GM08714 (cell line): Measurements from ENCODE around the gene TRAPPC8.
"Not testable (repeated sequence)": the region's sequence is repeated elsewhere in the genome, so short reads cannot be mapped to it uniquely, and the experiment has no call there.

Experiments
- H3K4me3 ChIP-seq: fragments of 200-500 bp; sonication (Bioruptor generic); 2 replicates; pipeline ENCODE4 v1.5.1; 2014; ENCODE audit warnings: mild to moderate bottlenecking, low read length, inconsistent platforms
- ZNF274 ChIP-seq: IDR thresholded peaks from 2 replicates; pipeline ENCODE4 v1.6.1; 2012; ENCODE audit warnings: mild to moderate bottlenecking, low read depth, low read length

The TRAPPC8 gene

DNA sequence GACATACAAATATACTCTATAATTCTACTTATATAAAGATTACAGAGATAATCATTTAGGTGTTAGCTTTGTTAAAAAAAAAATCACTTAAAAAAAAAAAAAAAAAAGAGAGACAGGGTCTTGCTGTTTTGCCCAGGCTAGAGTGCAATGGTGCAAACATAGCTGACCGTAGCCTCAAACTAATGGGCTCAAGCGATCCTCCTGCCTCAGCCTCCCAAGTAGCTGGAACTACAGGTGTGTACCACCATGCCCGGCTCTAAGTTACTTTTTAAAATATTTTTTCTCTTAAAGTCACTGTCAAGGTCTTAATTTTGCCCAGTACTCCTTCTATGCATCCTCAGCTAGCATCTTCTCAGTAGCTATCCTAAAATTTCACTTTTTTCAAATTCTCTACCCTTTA, 105.0 kb downstream of the TRAPPC8 start:
- H3K4me3 ChIP-seq, result no peak overlapping the region

DNA sequence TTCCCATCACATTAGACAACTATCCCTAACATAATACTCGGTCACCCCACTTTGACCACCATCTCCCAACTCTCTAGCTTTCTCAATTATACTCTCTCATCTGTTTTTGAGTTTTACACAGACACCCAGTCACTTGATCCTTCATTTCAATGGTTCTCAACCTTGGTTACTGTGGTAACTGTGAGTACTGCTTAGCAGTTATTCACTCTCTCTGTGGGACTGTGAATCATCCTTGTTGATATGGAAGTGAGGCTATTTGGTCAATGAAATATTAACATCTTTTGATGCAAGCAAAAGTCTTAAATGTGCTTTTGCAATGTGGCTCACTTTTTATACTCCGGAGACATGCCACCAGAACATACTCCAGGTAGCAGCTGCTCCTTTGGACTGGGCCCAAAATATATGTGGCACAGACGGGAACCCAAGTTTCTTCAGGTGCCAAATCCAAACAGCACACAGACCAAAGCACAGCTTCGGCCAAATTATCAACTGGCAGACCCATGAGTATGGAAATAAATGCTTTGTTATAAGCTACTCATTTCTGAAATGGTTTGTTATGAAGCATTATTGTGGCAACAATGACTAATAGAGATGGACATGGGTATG, 107.3 kb downstream of the TRAPPC8 start:
- no peak for TF ChIP-seq ZNF274
- H3K4me3 ChIP-seq, result no peak overlapping the region

More for the DNA sequence above, 105.0 kb downstream of the TRAPPC8 start:
- TF ChIP-seq ZNF274, result no peak

DNA sequence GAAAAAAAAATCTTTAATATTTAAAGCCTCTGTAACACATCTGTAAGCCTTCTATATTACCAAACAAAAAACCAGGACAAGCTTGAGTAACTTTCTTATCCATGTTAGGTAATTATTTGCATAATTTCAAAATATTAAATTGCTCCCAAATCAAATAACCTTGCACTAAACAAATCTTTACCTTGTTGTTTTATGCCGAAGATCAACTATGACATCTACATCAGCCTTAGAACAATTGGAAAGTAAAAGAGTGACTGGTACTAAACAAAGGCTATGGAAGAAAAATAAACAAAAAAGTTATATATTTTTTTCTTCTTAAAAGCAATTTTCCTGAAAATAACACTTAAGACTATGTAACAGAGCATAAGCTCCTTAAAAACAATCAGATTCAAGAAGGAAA, 111.0 kb downstream of the TRAPPC8 start:
- TF ChIP-seq ZNF274, result no peak
- no peak overlapping the region for H3K4me3 ChIP-seq

DNA sequence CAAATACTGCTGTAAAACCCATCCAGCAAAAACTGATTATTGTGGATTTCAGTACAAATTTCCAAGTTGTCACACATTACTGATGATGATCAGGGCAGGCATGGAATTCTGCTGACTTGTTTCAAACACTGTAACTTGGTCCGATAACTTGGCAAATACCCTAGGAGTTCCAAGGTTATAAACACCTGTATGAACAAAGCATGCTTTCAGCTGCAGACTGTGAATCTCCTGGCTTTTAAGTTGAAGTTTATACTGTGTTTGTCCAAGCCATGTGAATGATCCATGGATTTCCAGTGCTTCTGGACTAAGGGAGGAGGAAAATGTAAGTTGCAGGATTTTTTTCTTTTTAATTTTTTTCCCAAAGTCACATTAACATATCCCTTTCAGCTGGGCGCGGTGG, 112.2 kb downstream of the TRAPPC8 start:
- TF ChIP-seq ZNF274, result no peak
- H3K4me3 ChIP-seq, result no peak overlapping the region

DNA sequence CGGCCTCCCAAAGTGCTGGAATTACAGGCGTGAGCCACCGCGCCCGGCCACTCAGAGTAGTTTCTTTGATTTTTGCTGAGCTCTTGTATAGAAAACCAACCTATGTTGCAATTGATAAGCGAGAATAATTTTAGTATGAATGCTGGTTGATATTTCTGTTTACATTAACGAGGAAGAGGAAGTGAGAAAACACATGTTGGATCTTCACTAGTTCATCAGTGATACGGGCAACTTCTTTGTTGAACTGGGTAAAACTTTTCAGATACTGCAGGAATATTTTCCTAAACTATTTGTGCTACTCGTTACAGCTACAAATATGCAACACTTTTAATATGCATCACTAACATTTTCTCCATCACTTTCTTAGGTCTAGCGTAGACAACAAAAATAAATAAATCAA, 114.3 kb downstream of the TRAPPC8 start:
- H3K4me3 ChIP-seq, result no peak overlapping the region
- TF ChIP-seq ZNF274, result no peak

DNA sequence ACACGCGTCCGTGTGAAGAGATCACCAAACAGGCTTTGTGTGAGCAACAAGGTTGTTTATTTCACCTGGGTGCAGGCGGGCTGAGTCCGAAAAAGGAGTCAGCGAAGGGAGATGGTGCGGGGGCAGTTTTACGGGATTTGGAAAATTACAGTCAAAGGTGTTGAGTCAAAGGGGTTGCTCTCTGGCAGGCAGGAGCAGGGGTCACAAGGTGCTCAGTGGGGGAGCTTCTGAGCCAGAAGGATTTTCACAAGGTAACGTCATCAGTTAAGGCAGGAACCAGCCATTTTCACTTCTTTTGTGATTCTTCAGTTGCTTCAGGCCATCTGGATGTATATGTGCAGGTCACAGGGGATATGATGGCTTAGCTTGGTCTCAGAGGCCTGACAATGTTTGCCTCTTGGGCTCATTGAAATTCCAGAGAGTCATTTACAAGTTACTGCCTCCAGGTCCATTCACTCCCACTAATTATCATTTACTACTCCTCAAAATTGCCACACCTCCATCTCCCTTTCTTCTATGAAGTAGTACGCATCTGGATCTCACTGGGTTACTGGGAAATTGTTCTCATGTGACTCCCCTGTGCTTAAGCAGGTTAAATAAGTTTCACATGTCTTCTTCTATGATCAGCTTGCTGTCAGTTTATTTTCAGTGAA, 116.1 kb downstream of the TRAPPC8 start:
- H3K4me3 ChIP-seq, result not testable (repeated sequence)

DNA sequence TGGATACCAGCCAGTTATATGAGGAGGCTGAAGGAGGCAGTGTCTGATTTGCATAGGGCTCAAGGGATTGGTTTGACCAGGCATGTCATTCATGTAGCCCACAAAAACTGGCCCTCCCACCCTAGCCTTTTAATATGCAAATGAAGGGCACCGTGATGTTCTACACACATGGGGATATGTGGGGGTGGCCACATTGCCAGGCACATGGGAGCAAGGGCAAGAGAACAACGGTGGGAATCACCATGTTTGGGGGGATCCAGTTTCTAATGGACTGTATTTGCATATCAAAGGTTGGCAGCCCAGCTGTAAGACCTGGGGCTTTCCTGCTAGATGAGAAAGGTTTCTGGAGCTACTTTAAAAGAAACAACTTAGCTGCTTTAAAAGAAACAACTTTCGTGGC, 117.2 kb downstream of the TRAPPC8 start:
- no peak overlapping the region for H3K4me3 ChIP-seq

DNA sequence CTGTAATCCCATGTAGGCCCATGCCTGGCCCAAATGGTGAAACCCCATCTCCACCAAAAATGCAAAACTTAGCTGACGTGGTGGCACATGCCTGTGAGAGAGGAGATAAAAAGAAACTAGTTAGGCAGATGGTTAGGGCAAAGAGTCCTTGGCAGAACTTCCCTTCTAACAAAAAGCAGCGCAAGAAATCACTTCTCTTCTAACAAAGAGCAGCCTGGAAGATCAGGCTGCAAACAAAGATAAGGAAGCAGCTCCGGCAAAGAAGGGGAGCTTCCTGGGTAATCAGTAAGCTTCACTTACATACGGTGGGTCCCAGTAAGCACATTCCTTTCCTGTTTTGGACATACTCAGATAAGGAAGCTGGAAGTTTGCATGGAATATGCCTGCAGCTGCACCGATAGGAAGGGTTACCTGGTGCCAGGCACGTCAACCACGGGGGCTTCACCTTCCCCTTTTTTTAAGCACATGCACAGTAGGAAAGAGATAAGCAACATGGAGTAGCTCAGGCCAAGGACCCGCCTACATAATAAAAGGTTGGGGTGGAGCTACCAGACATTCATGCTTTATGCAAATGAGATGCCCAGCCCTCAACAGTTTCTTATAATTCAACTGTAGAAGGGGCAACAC, 121.3 kb downstream of the TRAPPC8 start:
- no peak for TF ChIP-seq ZNF274
- no peak overlapping the region for H3K4me3 ChIP-seq

More for the DNA sequence above, 117.2 kb downstream of the TRAPPC8 start:
- no peak for TF ChIP-seq ZNF274

DNA sequence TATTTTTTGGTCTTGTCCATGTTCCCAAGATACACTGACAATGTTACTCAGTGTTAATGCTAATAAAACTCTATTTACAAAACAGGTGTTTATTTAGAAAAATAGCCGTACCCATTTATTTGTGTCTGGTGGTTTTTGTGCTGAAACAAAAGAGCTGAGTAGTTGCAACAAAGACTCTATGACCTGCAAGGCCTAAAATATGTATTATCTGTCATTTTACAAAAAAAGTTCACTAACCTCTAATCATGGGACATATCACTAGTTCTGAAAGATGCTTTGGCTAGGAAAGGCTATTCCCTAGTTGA, 123.1 kb downstream of the TRAPPC8 start:
- no peak overlapping the region for H3K4me3 ChIP-seq
- TF ChIP-seq ZNF274, result no peak

DNA sequence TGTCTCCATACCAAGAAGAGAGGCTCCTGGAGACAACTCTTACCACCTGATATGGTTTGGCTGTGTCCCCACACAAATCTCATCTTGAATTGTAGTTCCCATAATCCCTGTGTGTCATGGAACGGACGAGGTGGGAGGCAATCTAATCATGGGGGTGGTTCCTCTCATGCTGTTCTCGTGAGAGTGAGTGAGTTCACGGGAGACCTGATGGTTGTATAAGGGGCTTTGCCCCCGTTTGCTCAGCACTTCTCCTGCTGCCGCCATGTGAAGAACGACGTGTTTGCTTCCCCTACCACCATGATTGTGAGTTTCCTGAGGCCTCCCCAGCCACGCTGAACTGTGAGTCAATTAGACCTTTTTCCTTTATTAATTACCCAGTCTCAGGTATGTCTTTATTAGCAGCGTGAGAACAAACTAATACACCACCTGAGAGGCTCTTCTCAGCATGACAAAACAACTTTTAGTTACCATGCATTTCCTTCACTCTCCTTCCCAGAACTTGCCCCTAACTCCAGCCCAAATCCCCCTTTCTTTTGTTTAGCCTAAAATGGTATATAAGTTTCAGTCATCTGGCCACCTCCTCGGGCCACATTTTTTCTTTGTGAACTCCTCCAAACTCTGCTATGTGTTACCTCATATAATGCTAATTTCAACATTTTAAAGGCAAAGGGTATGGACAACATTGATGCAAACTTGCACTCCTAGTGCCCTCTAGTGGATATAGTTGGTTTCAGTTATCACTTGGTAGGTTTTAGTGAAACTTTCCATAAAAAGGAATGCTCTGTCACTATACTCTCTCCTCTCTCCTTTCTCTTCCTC, 123.6 kb downstream of the TRAPPC8 start:
- TF ChIP-seq ZNF274, result no peak

DNA sequence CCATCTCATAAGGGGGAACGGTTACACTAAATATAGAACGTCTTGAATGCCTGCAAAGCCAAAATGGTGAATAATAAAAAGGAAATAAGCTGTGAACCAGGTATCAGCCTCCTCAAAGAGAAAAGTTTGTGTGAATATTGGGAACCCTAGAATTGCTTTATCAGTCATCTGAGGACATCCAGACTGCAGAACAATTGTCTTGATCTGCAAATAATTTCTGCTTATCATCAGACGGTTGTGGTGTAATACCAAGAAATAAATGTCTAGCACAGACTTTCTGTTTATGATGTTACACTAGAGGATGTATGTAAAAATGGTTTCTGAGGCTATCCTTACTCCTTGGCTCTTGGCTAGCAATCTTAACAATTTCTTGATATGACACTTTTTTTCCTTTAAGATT, 128.8 kb downstream of the TRAPPC8 start:
- no peak overlapping the region for H3K4me3 ChIP-seq
- no peak for TF ChIP-seq ZNF274

More for the DNA sequence above, 123.6 kb downstream of the TRAPPC8 start:
- no peak overlapping the region for H3K4me3 ChIP-seq

DNA sequence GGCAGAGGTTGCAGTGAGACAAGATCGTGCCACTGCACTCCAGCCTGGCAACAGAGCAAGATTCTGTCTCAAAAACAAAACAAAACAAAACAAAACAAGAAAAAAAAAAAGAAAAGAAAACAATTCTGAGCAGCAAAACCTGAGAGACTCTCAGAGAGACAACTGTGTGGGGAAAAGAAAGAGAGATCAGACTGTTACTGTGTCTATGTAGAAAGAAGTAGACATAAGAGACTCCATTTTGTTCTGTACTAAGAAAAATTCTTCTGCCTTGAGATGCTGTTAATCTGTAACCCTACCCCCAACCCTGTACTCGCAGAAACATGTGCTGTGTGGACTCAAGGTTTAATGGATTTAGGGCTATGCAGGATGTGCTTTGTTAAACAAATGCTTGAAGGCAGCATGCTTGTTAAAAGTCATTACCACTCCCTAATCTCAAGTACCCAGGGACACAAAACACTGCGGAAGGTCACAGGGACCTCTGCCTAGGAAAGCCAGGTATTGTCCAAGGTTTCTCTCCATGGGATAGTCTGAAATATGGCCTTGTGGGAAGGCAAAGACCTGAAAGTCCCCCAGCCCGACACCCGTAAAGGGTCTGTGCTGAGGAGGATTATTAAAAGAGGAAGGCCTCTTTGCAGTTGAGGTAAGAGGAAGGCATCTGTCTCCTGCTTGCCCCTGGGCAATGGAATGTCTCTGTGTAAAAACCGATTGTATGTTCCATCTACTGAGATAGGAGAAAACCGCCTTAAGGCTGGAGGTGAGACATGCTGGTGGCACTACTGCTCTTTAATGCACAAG, 132.4 kb downstream of the TRAPPC8 start:
- not testable (repeated sequence) for H3K4me3 ChIP-seq

DNA sequence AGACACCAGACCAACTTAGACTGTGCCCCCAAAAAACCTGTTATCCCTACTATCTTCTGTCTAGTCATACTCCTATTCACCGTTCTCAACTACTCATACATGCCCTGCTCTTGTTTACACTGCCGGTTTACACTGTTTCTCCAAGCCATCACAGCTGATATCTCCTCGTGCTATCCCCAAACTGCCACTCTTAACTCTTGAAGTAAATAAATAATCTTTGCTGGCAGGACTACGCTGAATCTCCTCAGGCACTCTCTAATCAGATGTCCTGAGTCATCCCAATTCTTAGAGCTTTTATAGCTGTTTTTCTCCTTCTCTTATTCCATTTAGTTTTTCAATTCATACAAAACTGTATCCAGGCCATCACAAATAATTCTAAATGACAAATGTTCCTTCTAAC, 133.9 kb downstream of the TRAPPC8 start:
- not testable (repeated sequence) for H3K4me3 ChIP-seq

DNA sequence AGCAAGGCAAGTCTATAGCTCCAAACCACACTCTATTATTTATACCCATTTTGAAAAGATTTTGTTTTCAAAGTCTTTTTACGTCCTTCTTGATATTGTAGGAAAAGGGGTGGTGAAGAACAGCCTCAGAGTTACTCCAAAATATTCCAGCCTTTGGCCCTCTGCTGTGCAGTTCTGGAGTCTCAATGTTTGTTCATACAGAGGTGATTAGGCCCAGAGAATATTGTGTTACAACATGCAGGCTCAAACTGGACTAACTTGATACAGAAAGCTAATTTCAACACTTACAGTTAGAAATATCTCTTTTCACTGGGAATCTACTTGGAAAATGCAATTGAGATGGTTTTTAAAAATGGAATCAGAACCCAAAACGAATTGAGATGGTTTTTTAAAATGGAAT, 141.8 kb downstream of the TRAPPC8 start:
- TF ChIP-seq ZNF274, result no peak
- no peak overlapping the region for H3K4me3 ChIP-seq

DNA sequence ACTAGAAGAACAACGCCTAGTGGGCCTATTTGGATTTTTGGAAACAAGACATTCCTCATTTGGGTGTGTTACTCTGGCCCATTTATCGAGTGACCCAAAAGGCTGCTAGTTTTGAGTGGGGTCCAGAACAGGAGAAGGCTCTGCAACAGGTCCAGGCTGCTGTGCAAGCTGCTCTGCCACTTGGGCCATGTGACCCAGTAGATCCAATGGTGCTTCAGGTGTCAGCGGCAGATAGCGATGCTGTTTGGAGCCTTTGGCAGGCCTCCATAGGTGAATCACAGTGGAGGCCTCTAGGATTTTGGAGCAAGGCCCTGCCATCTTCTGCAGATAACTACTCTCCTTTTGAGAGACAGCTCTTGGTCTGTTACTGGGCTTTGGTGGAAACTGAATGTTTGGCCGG, 143.7 kb downstream of the TRAPPC8 start:
- H3K4me3 ChIP-seq, result not testable (repeated sequence)
